HCT116 (cell line): ENCODE measurements around the gene PRKAR2A. TPM values are rescaled to one million over a fixed set of nuclear protein-coding genes. Genes with fewer than 3 reads are reported as not detected.

ENCODE experiments used
- ATAC-seq: fragments of 200-7000 bp; cut with Tn5 transposase; 2 replicates; pipeline ENCODE4 v1.9.1; 2020; ENCODE audit warnings: mild to moderate bottlenecking, moderate library complexity
- BruUV-seq: library from RNA; stranded (reverse); fragments of 400-500 nt; replicated peaks from 2 replicates; lab custom pipeline; 2021; lab: Mats Ljungman, UMichigan
- CTCF ChIA-PET: fragments of 300-600 bp; sonication (Branson Sonifier 250); formaldehyde crosslinking; loops from one replicate; lab custom pipeline; 2021; ENCODE audit warnings: antibody characterized with exemption; lab: Charles Lee
- POLR2A ChIA-PET: fragments of 300-600, 350-600 bp; sonication (Branson Sonifier 250); formaldehyde crosslinking; loops from one replicate; lab custom pipeline; 2021; ENCODE audit warnings: antibody characterized with exemption; lab: Charles Lee
- RAD21 ChIA-PET, 2 experiments: fragments of 300-600 bp; sonication (Branson Sonifier 250); formaldehyde crosslinking; loops; one replicate each; lab custom pipeline; 2023; ENCODE audit warnings: low total read pairs in 2 of 2; ENCODE audit not compliant: uncharacterized antibody in 2 of 2, unreplicated experiment in 2 of 2, low non-redundant PET in 1 of 2; lab: Charles Lee
- DNase-seq: peaks from one replicate; pipeline ENCODE4 v3.0.0-alpha.2; 2010; ENCODE audit warnings: low read depth, low spot score
- H2AFZ ChIP-seq: fragments of 200-600 bp; shearing (Covaris generic), sonication (generic); 2 replicates; pipeline ENCODE4 v1.6.1; 2017; ENCODE audit warnings: low read depth, mixed run types, mixed read lengths, antibody characterized with exemption, low read length; ENCODE audit not compliant: poor library complexity, severe bottlenecking
- H3K27ac ChIP-seq: 2 replicates; pipeline ENCODE4 v1.5.1; 2012; ENCODE audit warnings: low read depth, low read length
- H3K27me3 ChIP-seq: fragments of 200-600 bp; sonication (generic); 2 replicates; pipeline ENCODE4 v1.6.1; 2016; ENCODE audit warnings: mixed run types, low read length, mixed read lengths; ENCODE audit not compliant: insufficient read depth
- H3K36me3 ChIP-seq, 2 experiments: fragments of 200-500 bp in 1 of 2; fragments of 200-600 bp in 1 of 2; sonication (Bioruptor generic) in 1 of 2; sonication (generic) in 1 of 2; 2 replicates each; pipeline versions ENCODE4 v1.5.1 to v1.6.1; 2014 to 2016; ENCODE audit warnings: low read length in 2 of 2, inconsistent platforms in 1 of 2, mixed read lengths in 1 of 2, mixed run types in 1 of 2; ENCODE audit not compliant: insufficient read depth in 2 of 2, control insufficient read depth in 1 of 2
- H3K4me1 ChIP-seq, 2 experiments: fragments of 200-600 bp in 1 of 2; sonication (generic) in 1 of 2; 2 replicates each; pipeline versions ENCODE4 v1.5.1 to v1.6.1; 2012 to 2017; ENCODE audit warnings: low read length in 2 of 2, inconsistent platforms in 1 of 2, mild to moderate bottlenecking in 1 of 2, mixed read lengths in 1 of 2, mixed run types in 1 of 2, moderate library complexity in 1 of 2; ENCODE audit not compliant: insufficient read depth in 2 of 2, control insufficient read depth in 1 of 2
- H3K4me2 ChIP-seq: fragments of 200-600 bp; sonication (generic); 2 replicates; pipeline ENCODE4 v1.6.1; 2017; ENCODE audit warnings: mixed run types, low read length, mixed read lengths
- H3K4me3 ChIP-seq, 2 experiments: fragments of 200-600 bp in 1 of 2; sonication (generic) in 1 of 2; replicated peaks in 1 of 2; 2 replicates each; pipeline ENCODE4 v1.5.1; 2011 to 2016; ENCODE audit warnings: low read length in 2 of 2, control low read depth in 1 of 2, low read depth in 1 of 2, mild to moderate bottlenecking in 1 of 2, mixed read lengths in 1 of 2, mixed run types in 1 of 2
- H3K79me2 ChIP-seq: fragments of 200-600 bp; sonication (generic); 2 replicates; pipeline ENCODE4 v1.6.1; 2017; ENCODE audit warnings: mild to moderate bottlenecking, mixed run types, low read length, moderate library complexity, mixed read lengths; ENCODE audit not compliant: insufficient read depth
- H3K9ac ChIP-seq: fragments of 200-600 bp; sonication (generic); 2 replicates; pipeline ENCODE4 v1.6.1; 2016; ENCODE audit warnings: low read length, mixed read lengths
- H3K9me2 ChIP-seq: fragments of 200-600 bp; sonication (generic), shearing (Covaris generic); 2 replicates; pipeline ENCODE4 v1.6.1; 2017; ENCODE audit warnings: mixed run types, mild to moderate bottlenecking, moderate library complexity; ENCODE audit not compliant: insufficient read depth
- H3K9me3 ChIP-seq, 2 experiments: fragments of 200-500 bp in 1 of 2; fragments of 200-600 bp in 1 of 2; sonication (Bioruptor generic) in 1 of 2; sonication (generic) in 1 of 2; 2 replicates each; pipeline ENCODE4 v1.6.1; 2014 to 2017; ENCODE audit warnings: low read length in 2 of 2, mixed read lengths in 2 of 2, inconsistent platforms in 1 of 2, low read depth in 1 of 2, mild to moderate bottlenecking in 1 of 2, mixed run types in 1 of 2, moderate library complexity in 1 of 2; ENCODE audit not compliant: control insufficient read depth in 1 of 2, insufficient read depth in 1 of 2
- H4K20me1 ChIP-seq: fragments of 200-600 bp; sonication (generic), shearing (Covaris generic); 2 replicates; pipeline ENCODE4 v1.6.1; 2017; ENCODE audit warnings: mixed run types, mild to moderate bottlenecking, moderate library complexity; ENCODE audit not compliant: insufficient read depth
- CBX3 ChIP-seq: IDR thresholded peaks from 2 replicates; pipeline ENCODE4 v1.6.1; 2012; ENCODE audit warnings: low read depth
- CEBPB ChIP-seq: IDR thresholded peaks from 2 replicates; pipeline ENCODE4 v1.6.1; 2012; ENCODE audit warnings: low read depth
- CTCF ChIP-seq, 3 experiments: fragments of 200-600 bp in 1 of 3; sonication (generic) in 1 of 3; IDR thresholded peaks in 2 of 3; conservative IDR thresholded peaks in 1 of 3; 2 replicates each; pipeline ENCODE4 v1.5.1; 2012 to 2017; ENCODE audit warnings: low read depth in 2 of 3, low read length in 2 of 3, antibody characterized with exemption in 1 of 3, borderline replicate concordance in 1 of 3, control low read depth in 1 of 3, mild to moderate bottlenecking in 1 of 3, mixed read lengths in 1 of 3, mixed run types in 1 of 3, moderate library complexity in 1 of 3; ENCODE audit not compliant: insufficient read depth in 1 of 3
- EZH2 ChIP-seq: fragments of 200-600 bp; sonication (generic); IDR thresholded peaks from 2 replicates; pipeline ENCODE4 v1.6.1; 2017; ENCODE audit warnings: antibody characterized with exemption, mixed run types
- EZH2phosphoT487 ChIP-seq: fragments of 200-600 bp; IDR thresholded peaks from 2 replicates; pipeline ENCODE4 v1.6.1; 2018; ENCODE audit warnings: antibody characterized with exemption, borderline replicate concordance
- FOSL1 ChIP-seq: IDR thresholded peaks from 2 replicates; pipeline ENCODE4 v1.6.1; 2012; ENCODE audit warnings: low read depth
- JUND ChIP-seq: IDR thresholded peaks from 2 replicates; pipeline ENCODE4 v1.6.1; 2012
- POLR2A ChIP-seq: IDR thresholded peaks from 2 replicates; pipeline ENCODE4 v1.7.0; 2011; ENCODE audit warnings: borderline replicate concordance; ENCODE audit not compliant: insufficient read depth, insufficient read length; ENCODE audit errors: extremely low read depth
- POLR2AphosphoS5 ChIP-seq: IDR thresholded peaks from 2 replicates; pipeline ENCODE4 v1.6.1; 2011; ENCODE audit warnings: mild to moderate bottlenecking, low read depth, low read length, moderate library complexity
- RAD21 ChIP-seq: IDR thresholded peaks from 2 replicates; pipeline ENCODE4 v1.6.1; 2012; ENCODE audit warnings: low read depth, mild to moderate bottlenecking
- REST ChIP-seq: IDR thresholded peaks from 2 replicates; pipeline ENCODE4 v1.6.1; 2012; ENCODE audit warnings: low read depth
- SIN3A ChIP-seq: IDR thresholded peaks from 2 replicates; pipeline ENCODE4 v1.6.1; 2012; ENCODE audit warnings: low read depth
- SP1 ChIP-seq: IDR thresholded peaks from 2 replicates; pipeline ENCODE4 v1.6.1; 2012; ENCODE audit warnings: low read depth
- TCF7L2 ChIP-seq: IDR thresholded peaks from 2 replicates; pipeline ENCODE4 v1.7.0; 2011; ENCODE audit warnings: borderline replicate concordance, inconsistent platforms; ENCODE audit not compliant: insufficient read depth, insufficient read length; ENCODE audit errors: extremely low read depth
- YY1 ChIP-seq: IDR thresholded peaks from 2 replicates; pipeline ENCODE4 v1.6.1; 2011; ENCODE audit warnings: low read length, low read depth, moderate library complexity, mild to moderate bottlenecking; ENCODE audit not compliant: insufficient replicate concordance; ENCODE audit errors: extremely low read depth
- ZFX ChIP-seq: fragments of 450-650 bp; IDR thresholded peaks from 2 replicates; pipeline ENCODE4 v1.6.1; 2017
- ZNF274 ChIP-seq: fragments of 200-500 bp; sonication (Bioruptor generic); IDR thresholded peaks from 2 replicates; pipeline ENCODE4 v1.6.1; 2014; ENCODE audit warnings: mild to moderate bottlenecking, low read depth, low read length, inconsistent platforms
- intact Hi-C: fragments of 100-400 bp; cut with micrococcal nuclease; formaldehyde crosslinking; loops from 2 replicates; pipeline ENCODE4 v1.10.0; 2022
- total RNA-seq: library from RNA; stranded (reverse); gene quantifications from one replicate; pipeline ENCODE4 v1.2.1, GENCODE V29; 2021; ENCODE audit not compliant: unreplicated experiment

Gene PRKAR2A
- total RNA-seq, 1 experiment from 2014 or later, result 63.3 TPM

DNA sequence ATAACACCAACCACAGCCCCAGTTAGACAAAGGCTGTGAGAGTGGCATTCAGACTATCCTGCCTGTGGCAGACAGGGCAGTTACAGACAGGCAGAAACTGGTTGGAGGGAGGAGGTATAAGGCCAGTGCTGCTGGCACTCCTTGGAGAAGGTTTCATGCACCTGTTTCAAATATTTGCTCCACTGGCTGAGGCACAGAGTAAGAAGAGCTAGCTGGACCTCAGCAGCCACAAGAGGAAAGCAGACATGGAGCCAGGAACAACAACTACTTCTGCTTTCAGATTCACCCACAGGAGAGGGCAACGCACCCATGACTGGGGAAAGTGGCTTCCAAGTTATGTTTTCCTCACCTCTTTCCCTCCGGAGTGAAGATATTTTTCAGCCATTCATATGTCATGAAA lies 11.5 kb upstream of the PRKAR2A start:
- ATAC-seq, result no peak
- ChIA-PET RAD21 (no interaction called here), CTCF (no interaction called here)
- H3K27me3 ChIP-seq, result no peaks in the 10 kb centered on the region
- intact Hi-C loops, result no loop called here
- H3K36me3 ChIP-seq, result no peaks in the 10 kb centered on the region
- H3K79me2 ChIP-seq, result no peaks in the 10 kb centered on the region
- no peak overlapping the region for H3K9ac ChIP-seq
- no peaks in the 10 kb centered on the region for H3K9me2 ChIP-seq
- H3K4me1 ChIP-seq, result no peaks in the 10 kb centered on the region
- H3K9me3 ChIP-seq, result no peaks in the 10 kb centered on the region
- TF ChIP-seq ZFX (no peak), CEBPB (no peak)
- TF ChIP-seq, all 23 proteins: peak for 0
- no peak for DNase-seq
- no TSS peak for BruUV-seq
- H4K20me1 ChIP-seq, result no peaks in the 10 kb centered on the region
- H3K4me3 ChIP-seq, result no peak overlapping the region
- POLR2A ChIA-PET, result no interaction called here
- H3K4me2 ChIP-seq, result no peak overlapping the region
- no peak overlapping the region for H2AFZ ChIP-seq
- H3K27ac ChIP-seq, result no peak overlapping the region

GRCh38 chr3:48858709-48859108 lies 11.0 kb upstream of the PRKAR2A start:
- Histone ChIP-seq H3K4me2 (no peak overlapping the region), H3K79me2 (no peaks in the 10 kb centered on the region), H2AFZ (no peak overlapping the region), H4K20me1 (no peaks in the 10 kb centered on the region), H3K4me1 (no peaks in the 10 kb centered on the region), H3K36me3 (no peaks in the 10 kb centered on the region), H3K27me3 (no peaks in the 10 kb centered on the region), H3K9me2 (no peaks in the 10 kb centered on the region), H3K9ac (no peak overlapping the region), H3K4me3 (no peak overlapping the region), H3K9me3 (no peaks in the 10 kb centered on the region), H3K27ac (no peak overlapping the region)
- ChIA-PET RAD21 (no interaction called here), CTCF (no interaction called here), POLR2A (no interaction called here)
- TF ChIP-seq CBX3 (no peak), ZNF274 (no peak), POLR2AphosphoS5 (no peak), RAD21 (no peak), CTCF (IDR thresholded peaks at IDR 0.05 in 2 of 3, conservative IDR thresholded peaks at IDR 0.05 in 1 of 3; ENCODE audit: borderline replicate concordance in 1 of 3, insufficient read depth in 1 of 3, low read depth in 2 of 3, low read length in 2 of 3) (no peak), TCF7L2 (no peak), SP1 (no peak), POLR2A (no peak), EZH2 (no peak), REST (no peak), YY1 (no peak), EZH2phosphoT487 (no peak), ZFX (no peak), JUND (no peak), FOSL1 (no peak), SIN3A (no peak)
- BruUV-seq, result no TSS peak
- ATAC-seq, result no peak
- intact Hi-C loops, result no loop called here
- DNase-seq, result no peak
